Suppressor macrophage treated with lipopolysaccharide for 4 hours (primary cell): Measurements from ENCODE around the gene NAT10.

Source experiments
- DNase-seq: peaks from one replicate; pipeline ENCODE4 v3.0.0-alpha.2; 2020

Gene NAT10

GRCh38 chr11:34111722-34112270 lies 6.4 kb downstream of the NAT10 start:
- DNase-seq = no peak

- DNase-seq = no peak
These were observed 8.6 kb downstream of the NAT10 start for GRCh38 chr11:34114014-34114413.

GRCh38 chr11:34114471-34114870 lies 9.0 kb downstream of the NAT10 start:
- DNase-seq = no peak

GRCh38 chr11:34120651-34121050 lies 15.2 kb downstream of the NAT10 start:
- no peak for DNase-seq

GRCh38 chr11:34124885-34125668 lies 19.6 kb downstream of the NAT10 start:
- no peak for DNase-seq

DNA sequence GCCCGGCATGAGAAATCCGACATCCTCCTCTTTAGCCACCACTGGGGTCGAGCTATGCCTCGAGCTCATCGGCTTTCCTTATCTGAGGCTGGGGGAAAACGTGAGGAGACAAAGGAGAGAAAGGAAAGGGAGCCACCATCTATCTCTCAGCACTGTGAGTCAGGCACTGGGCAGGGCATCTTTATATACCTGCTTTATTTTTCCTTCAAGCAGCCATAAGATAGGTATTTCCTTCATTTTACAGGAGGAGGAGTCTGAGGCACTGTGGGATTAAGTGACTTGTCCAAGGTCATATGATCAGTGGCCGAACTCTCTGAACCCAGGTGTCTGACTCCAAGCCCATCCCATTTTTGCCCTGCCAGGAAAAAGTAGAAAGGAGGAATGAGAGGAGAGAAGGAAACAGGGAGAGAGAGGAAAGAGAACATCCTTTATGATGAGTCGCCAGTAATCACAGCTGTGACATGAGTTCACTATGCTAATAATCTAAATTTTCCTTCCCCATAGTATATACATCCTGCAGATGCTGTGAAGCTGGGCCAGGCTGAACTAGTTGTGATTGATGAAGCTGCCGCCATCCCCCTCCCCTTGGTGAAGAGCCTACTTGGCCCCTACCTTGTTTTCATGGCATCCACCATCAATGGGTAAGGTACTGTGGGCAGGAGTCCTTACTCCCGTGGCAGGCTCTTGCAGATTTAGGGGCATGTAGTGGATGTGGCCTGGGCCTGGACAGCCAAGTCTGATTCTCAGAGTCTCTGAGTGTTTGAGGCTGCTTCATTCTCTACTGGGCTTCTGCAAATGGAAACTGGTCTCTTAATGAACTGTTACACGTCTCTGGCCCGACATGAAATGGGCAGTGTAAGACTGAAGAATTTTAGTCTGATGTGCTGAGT lies 21.8 kb downstream of the NAT10 start:
- no peak for DNase-seq

GRCh38 chr11:34128824-34129223 lies 23.4 kb downstream of the NAT10 start:
- DNase-seq = no peak

GRCh38 chr11:34132261-34132965 lies 27.0 kb downstream of the NAT10 start:
- DNase-seq = no peak

DNA sequence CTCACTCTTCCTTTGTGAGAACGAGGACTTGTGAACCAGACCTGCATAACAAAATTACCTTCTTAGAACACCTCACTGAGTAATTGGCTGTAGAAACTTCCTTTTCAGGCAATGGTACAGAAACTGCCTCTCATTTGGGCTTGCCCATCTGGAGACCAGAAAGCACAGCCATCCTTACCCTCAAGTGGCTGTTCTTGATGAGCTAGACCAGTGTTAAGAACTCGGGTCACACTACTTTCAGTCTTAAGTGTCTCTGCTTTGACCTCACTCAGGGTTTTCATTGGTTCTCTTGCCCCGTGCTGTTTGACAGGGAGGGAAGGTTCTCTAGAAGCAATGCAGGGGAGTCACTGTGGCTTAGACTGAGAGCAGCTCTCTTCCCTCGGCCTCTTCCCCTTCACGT lies 29.3 kb downstream of the NAT10 start:
- no peak for DNase-seq

DNA sequence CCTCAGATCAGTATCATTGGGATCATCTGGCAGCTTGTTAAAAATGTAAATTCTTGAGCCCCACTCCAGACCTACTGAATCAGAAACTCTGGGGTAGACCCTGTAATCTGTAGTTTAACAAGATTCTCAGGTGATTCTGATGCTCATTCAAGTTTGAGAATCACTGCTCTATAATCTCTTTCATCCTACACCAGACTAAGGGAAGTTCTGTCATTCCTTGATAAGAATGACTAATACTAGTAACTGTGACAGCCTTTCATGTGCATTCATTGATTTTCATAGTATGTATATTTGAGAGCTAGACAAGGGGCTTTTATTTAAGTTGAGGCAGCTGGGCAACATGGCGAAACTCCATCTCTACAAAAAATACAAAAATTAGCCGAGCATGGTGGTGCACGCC lies 30.0 kb downstream of the NAT10 start:
- no peak for DNase-seq

GRCh38 chr11:34136420-34136819 lies 31.0 kb downstream of the NAT10 start:
- no peak for DNase-seq

- no peak for DNase-seq
These were observed 33.9 kb downstream of the NAT10 start for GRCh38 chr11:34139346-34139745.

DNA sequence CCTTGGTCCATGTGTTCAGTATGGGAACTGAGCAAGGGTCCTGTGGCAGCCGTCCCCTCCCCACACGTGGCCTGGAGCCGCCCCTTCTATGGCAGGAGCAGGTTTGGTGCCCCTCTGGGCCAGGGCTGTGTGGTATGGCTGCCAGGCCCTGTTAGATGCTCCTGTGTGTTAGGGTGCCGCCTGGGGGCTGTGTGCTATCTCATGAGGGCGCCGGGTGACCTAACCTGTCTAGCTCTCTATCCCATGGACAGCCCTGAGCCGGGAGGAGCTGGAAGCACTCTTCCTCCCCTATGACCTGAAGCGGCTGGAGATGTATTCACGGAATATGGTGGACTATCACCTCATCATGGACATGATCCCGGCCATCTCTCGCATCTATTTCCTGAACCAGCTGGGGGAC lies 34.7 kb downstream of the NAT10 start:
- DNase-seq = no peak

DNA sequence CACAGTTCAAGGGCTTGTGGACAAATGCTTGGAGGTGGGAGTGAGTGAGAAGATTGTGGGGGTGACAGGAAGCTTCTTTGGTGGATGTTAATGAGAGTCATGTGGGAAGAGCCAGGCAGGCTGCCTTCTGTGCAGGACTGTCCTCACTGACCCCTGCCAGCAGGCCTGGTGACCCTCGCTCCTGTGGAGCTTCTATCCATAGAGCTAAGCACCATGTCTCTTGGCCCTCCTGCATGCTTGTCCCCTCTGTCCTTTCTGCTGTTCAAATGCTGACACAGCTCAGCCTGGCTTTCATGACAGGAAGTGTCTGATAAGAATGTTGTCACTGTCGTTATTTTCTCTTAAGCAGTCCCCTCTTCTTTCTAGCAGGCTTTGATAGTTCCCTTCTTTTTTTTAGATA lies 37.6 kb downstream of the NAT10 start:
- DNase-seq = no peak

GRCh38 chr11:34145073-34145472 lies 39.6 kb downstream of the NAT10 start:
- DNase-seq = no peak

- DNase-seq = no peak
These were observed 40.5 kb downstream of the NAT10 start for GRCh38 chr11:34145847-34146381.

DNA sequence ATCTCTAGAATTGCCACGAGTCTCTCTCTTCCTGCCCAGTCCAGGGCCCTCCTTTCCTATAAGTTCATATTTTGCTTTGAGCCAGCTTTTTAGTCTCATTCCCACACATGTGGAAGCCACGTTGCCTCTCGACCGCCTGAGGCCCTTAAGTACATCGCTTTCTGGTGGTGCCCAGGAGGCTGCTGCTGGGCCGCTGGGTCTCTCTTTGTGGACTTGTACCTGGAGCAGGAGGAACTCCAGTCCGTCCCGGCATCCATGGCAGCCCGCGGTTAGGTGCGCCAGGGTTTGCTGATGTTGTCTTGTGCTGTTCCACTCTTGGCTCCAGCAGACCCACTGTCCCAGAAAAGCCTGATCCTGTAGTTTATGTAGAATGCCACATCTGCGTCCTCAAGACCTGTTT lies 41.0 kb downstream of the NAT10 start:
- no peak for DNase-seq

- DNase-seq = no peak
These were observed 41.4 kb downstream of the NAT10 start for GRCh38 chr11:34146866-34147265.

- no peak for DNase-seq
These were observed 42.2 kb downstream of the NAT10 start for GRCh38 chr11:34147581-34147980.

DNA sequence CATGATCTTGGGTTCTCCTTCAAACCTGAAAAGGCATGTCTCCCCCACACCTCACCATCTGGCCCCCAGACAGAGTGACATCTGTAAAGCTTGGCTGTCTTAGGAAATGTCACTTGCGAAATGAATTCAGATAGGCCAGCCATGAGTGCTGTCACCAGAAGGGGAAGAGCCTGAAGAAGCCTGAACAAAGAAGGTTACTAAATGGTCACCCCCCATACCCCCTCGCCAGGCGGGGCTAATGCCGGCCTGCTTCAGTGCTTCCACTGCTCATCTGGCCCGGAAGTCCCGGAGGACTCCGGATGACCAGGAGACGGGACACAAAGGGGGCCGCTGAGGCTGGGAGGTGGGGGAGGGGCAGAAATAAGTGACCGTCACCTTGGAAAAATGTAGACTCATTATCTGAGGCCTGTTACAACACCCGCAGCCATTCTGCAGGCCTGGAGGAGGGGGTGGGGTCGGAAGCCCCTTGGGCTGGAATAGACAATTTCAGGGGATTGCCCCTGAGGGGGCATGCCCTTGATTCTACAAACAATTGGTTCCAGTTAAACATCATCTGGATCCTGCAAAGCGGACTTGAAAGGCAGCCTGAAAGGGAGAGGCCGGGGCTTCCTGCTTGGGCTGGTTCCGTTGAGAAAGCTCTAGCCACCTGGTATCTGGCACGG lies 43.2 kb downstream of the NAT10 start:
- no peak for DNase-seq

- no peak for DNase-seq
These were observed 43.8 kb downstream of the NAT10 start for GRCh38 chr11:34149274-34149673.

DNA sequence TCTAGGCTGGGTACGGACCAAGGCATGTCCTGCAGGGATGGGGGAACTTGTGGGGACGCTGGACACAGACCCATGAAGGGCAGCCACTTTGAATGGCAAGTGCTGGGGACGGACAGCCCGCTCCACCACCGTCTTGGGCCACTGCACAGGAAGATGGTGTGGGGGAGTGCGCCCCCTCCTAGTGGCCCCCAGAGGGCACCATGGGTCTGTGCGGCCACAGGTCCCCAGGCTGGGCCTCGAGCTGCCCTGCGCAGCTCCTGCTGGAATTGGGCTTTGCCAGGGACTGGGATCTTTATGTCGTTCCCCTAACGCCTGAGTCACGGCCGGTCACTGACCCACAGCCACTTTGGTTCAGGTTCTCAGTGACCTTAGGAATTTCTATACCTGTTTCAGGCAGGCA lies 44.4 kb downstream of the NAT10 start:
- DNase-seq = no peak
